GM12878 (cell line): ENCODE measurements around the gene COL27A1. TPM values are rescaled to one million over a fixed set of nuclear protein-coding genes. Genes with fewer than 3 reads are reported as not detected.

ENCODE experiments used
- ATAC-seq: fragments of 200-7000 bp; cut with Tn5 transposase; 3 replicates; pipeline ENCODE4 v1.9.1; 2020; ENCODE audit warnings: mild to moderate bottlenecking, moderate library complexity
- BruUV-seq: library from RNA; stranded (reverse); fragments of 400-500 nt; replicated peaks from 2 replicates; lab custom pipeline; 2021; lab: Mats Ljungman, UMichigan
- CTCF ChIA-PET: fragments of 300-600 bp; sonication (Branson Sonifier 250); formaldehyde crosslinking; extraction: SDS; loops from one replicate; lab custom pipeline; 2021; ENCODE audit warnings: inconsistent platforms; lab: Yijun Ruan, JAX
- POLR2A ChIA-PET: fragments of 350-600 bp; formaldehyde crosslinking; extraction: SDS; loops from one replicate; lab custom pipeline; 2021; ENCODE audit warnings: inconsistent platforms; lab: Charles Lee
- RAD21 ChIA-PET: fragments of 300-600 bp; sonication (Branson Sonifier 250); formaldehyde crosslinking; loops from one replicate; lab custom pipeline; 2023; ENCODE audit warnings: antibody characterized with exemption; ENCODE audit not compliant: unreplicated experiment; lab: Charles Lee
- SMC1A ChIA-PET: fragments of 300-600 bp; sonication (Branson Sonifier 250); formaldehyde crosslinking; loops from one replicate; lab custom pipeline; 2023; ENCODE audit not compliant: unreplicated experiment, uncharacterized antibody; lab: Charles Lee
- DNase-seq: peaks from one replicate; pipeline ENCODE4 v3.0.0-alpha.2; 2011; ENCODE audit warnings: low read depth, low spot score
- FAIRE-seq: peaks from 3 replicates; lab custom pipeline; 2011; peaks lifted over from hg19 to GRCh38; lab: Jason Lieb, UNC
- H2AFZ ChIP-seq: 2 replicates; pipeline ENCODE4 v1.6.0; 2011; ENCODE audit warnings: low read depth, low read length, control low read depth; ENCODE audit not compliant: control insufficient read depth
- H3K27ac ChIP-seq: 2 replicates; pipeline ENCODE4 v1.5.1; 2011; ENCODE audit warnings: control low read depth; ENCODE audit not compliant: control insufficient read depth, insufficient read depth
- H3K27me3 ChIP-seq, 2 experiments: replicated peaks in 1 of 2; 2 replicates each; pipeline versions ENCODE4 v1.6.0 to v1.6.1; 2011; ENCODE audit warnings: low read length in 1 of 2; ENCODE audit not compliant: control insufficient read depth in 2 of 2, insufficient read depth in 2 of 2
- H3K36me3 ChIP-seq, 2 experiments: 2 replicates each; pipeline ENCODE4 v1.5.1; 2011; ENCODE audit warnings: low read length in 1 of 2; ENCODE audit not compliant: control insufficient read depth in 2 of 2, insufficient read depth in 2 of 2
- H3K4me1 ChIP-seq: 2 replicates; pipeline ENCODE4 v1.6.1; 2011; ENCODE audit warnings: mild to moderate bottlenecking, low read length, moderate library complexity, mixed read lengths; ENCODE audit not compliant: control insufficient read depth, insufficient read depth
- H3K4me2 ChIP-seq: 2 replicates; pipeline ENCODE4 v1.6.0; 2011; ENCODE audit warnings: control low read depth; ENCODE audit not compliant: control insufficient read depth, insufficient read depth
- H3K4me3 ChIP-seq: fragments of 200-600 bp; sonication (generic); 2 replicates; pipeline ENCODE4 v1.5.1; 2016
- H3K79me2 ChIP-seq: 2 replicates; pipeline ENCODE4 v1.6.0; 2011; ENCODE audit warnings: low read length; ENCODE audit not compliant: control insufficient read depth, insufficient read depth
- H3K9ac ChIP-seq: 2 replicates; pipeline ENCODE4 v1.8.0; 2011; ENCODE audit warnings: low read length, control low read depth, mixed read lengths; ENCODE audit not compliant: control insufficient read depth, insufficient read depth
- H3K9me3 ChIP-seq: replicated peaks from 3 replicates; pipeline ENCODE4 v1.5.1; 2011; ENCODE audit warnings: mild to moderate bottlenecking, low read length; ENCODE audit not compliant: control insufficient read depth, insufficient read depth
- H4K20me1 ChIP-seq: 2 replicates; pipeline ENCODE4 v1.6.0; 2011; ENCODE audit not compliant: control insufficient read depth, insufficient read depth
- BCL11A ChIP-seq: IDR thresholded peaks from 2 replicates; pipeline ENCODE4 v1.6.1; 2011; ENCODE audit warnings: low read depth, low read length
- BRCA1 ChIP-seq: IDR thresholded peaks from 2 replicates; pipeline ENCODE4 v1.6.1; 2011; ENCODE audit warnings: low read depth, low read length, improper control_type of control experiment
- CEBPB ChIP-seq, 2 experiments: fragments of 150-350 bp in 1 of 2; IDR thresholded peaks; 2 replicates each; pipeline ENCODE4 v1.6.1; 2012 to 2014; ENCODE audit warnings: low read depth in 2 of 2, low read length in 2 of 2, borderline replicate concordance in 1 of 2, inconsistent platforms in 1 of 2
- ESRRA ChIP-seq: IDR thresholded peaks from 2 replicates; pipeline ENCODE4 v1.6.1; 2012; ENCODE audit warnings: mild to moderate bottlenecking, low read length, improper control_type of control experiment
- FOS ChIP-seq: IDR thresholded peaks from 3 replicates; pipeline ENCODE4 v1.6.1; 2011; ENCODE audit warnings: borderline replicate concordance; ENCODE audit not compliant: insufficient read length; ENCODE audit errors: extremely low read depth
- IKZF1 ChIP-seq: fragments of 450-650 bp; conservative IDR thresholded peaks from 2 replicates; pipeline ENCODE4 v1.6.1; 2017; ENCODE audit warnings: antibody characterized with exemption, mild to moderate bottlenecking
- IRF3 ChIP-seq: fragments of 450-650 bp; IDR thresholded peaks from 2 replicates; pipeline ENCODE4 v1.6.1; 2014; ENCODE audit warnings: mild to moderate bottlenecking
- KDM1A ChIP-seq: fragments of 200-600 bp; sonication (generic); IDR thresholded peaks from 2 replicates; pipeline ENCODE4 v1.6.1; 2016; ENCODE audit warnings: borderline replicate concordance
- MXI1 ChIP-seq: fragments of 150-350 bp; IDR thresholded peaks from 2 replicates; pipeline ENCODE4 v1.6.1; 2011; ENCODE audit warnings: low read depth, mild to moderate bottlenecking, inconsistent platforms, low read length, improper control_type of control experiment
- MYB ChIP-seq: fragments of 150-350 bp; IDR thresholded peaks from 2 replicates; pipeline ENCODE4 v1.6.1; 2014; ENCODE audit warnings: mild to moderate bottlenecking, low read depth, low read length, borderline replicate concordance
- NBN ChIP-seq: fragments of 450-650 bp; IDR thresholded peaks from 2 replicates; pipeline ENCODE4 v1.6.1; 2016
- TBL1XR1 ChIP-seq: IDR thresholded peaks from 2 replicates; pipeline ENCODE4 v1.6.1; 2012; ENCODE audit warnings: low read depth, low read length, improper control_type of control experiment
- WRNIP1 ChIP-seq: IDR thresholded peaks from 2 replicates; pipeline ENCODE4 v1.6.1; 2011; ENCODE audit warnings: low read depth, low read length, improper control_type of control experiment, borderline replicate concordance
- WGBS: methylation state at CpG from one replicate; pipeline ENCODE4 v1.1.6; 2016; ENCODE audit warnings: low lambda C conversion rate; ENCODE audit not compliant: insufficient replicate concordance, insufficient coverage; ENCODE audit errors: missing lambda C conversion rate; 5-methylcytosine and 5-hydroxymethylcytosine counted together
- in situ Hi-C: fragments of 300-500 bp; cut with MboI; formaldehyde crosslinking; loops from 9 replicates; pipeline ENCODE4 v1.14.3; 2018; ENCODE audit warnings: mixed read lengths
- intact Hi-C: fragments of 100-400 bp; cut with micrococcal nuclease; formaldehyde crosslinking; loops from one replicate; pipeline ENCODE4 v1.14.2; 2022; ENCODE audit not compliant: unreplicated experiment
- polyA plus RNA-seq, 11 experiments: library from polyadenylated mRNA; depleted of rRNA in 4 of 11; unstranded in 6 of 11; stranded (reverse) in 5 of 11; fragments of >200 nt; fragmentation: Nextera tagmentation in 4 of 11; fragmentation: Illumina TruSeq in 1 of 11; extraction: Ambion mirVana in 4 of 11; extraction: Trizol in 1 of 11; gene quantifications; 1 replicate in 1 of 11; 2 replicates in 10 of 11; pipeline versions ENCODE4 v1.2.1 to v1.2.3, GENCODE V29; 2011 to 2016; ENCODE audit warnings: inconsistent platforms in 2 of 11, missing spikeins in 2 of 11, low read depth in 1 of 11
- total RNA-seq, 4 experiments: library from RNA; depleted of rRNA in 3 of 4; stranded (reverse); fragments of >200 nt in 3 of 4; fragmentation: Illumina TruSeq in 1 of 4; extraction: Trizol in 1 of 4; gene quantifications; 2 replicates each; pipeline versions ENCODE4 v1.2.1 to v1.2.3, GENCODE V29; 2013 to 2021

COL27A1 gene
- total and polyA plus RNA-seq, 10 of the 15 experiments (the other 5 are each of a cell fraction or from before 2014, with no cell fraction given), result 0.10 TPM; not detected in 9

- FAIRE-seq, result no peak
- POLR2A ChIA-PET, result no interaction called here
- H2AFZ ChIP-seq, result no peak overlapping the region
- H3K4me3 ChIP-seq, result no peak overlapping the region
- H3K9ac ChIP-seq, result no peak overlapping the region
- no peaks in the 10 kb centered on the region for H3K79me2 ChIP-seq
- no peak for TF ChIP-seq TBL1XR1
- no peak for TF ChIP-seq WRNIP1
- TF ChIP-seq BRCA1, result no peak
- TF ChIP-seq MYB, result no peak
- no peak for TF ChIP-seq MXI1
- no peak for TF ChIP-seq ESRRA
- TF ChIP-seq BCL11A, result no peak
- no peak for TF ChIP-seq KDM1A
- no peak for TF ChIP-seq CEBPB (IDR thresholded peaks at IDR 0.05; ENCODE audit: borderline replicate concordance in 1 of 2, low read depth in 2 of 2, low read length in 2 of 2)
- no peak for TF ChIP-seq NBN
- TF ChIP-seq FOS, result no peak
- TF ChIP-seq IKZF1, result no peak
- TF ChIP-seq IRF3, result no peak
- H3K27ac ChIP-seq, result no peak overlapping the region
- no peaks in the 10 kb centered on the region for H3K4me1 ChIP-seq
- H4K20me1 ChIP-seq, result no peaks in the 10 kb centered on the region
- intact Hi-C loops, result no loop called here
- no peaks in the 10 kb centered on the region for H3K36me3 ChIP-seq
- CTCF ChIA-PET, result no interaction called here
- no peak for DNase-seq
- in situ Hi-C loops, result no loop called here
- H3K9me3 ChIP-seq, result no peaks in the 10 kb centered on the region
- H3K4me2 ChIP-seq, result no peak overlapping the region
- 18% methylated on average over 4 of the region's 4 CpGs for WGBS
- RAD21 ChIA-PET, result no interaction called here
- BruUV-seq, result no TSS peak
- SMC1A ChIA-PET, result no interaction called here
- no peak for ATAC-seq
- peaks cover 0 to 3% of the 10 kb centered on the region in 2 experiments; a peak in 2 of 4 replicates for H3K27me3 ChIP-seq
These were observed 48.9 kb downstream of the COL27A1 start for GRCh38 chr9:114204265-114204664.
